Gastrocnemius medialis (tissue), 4 donors: ENCODE data around the gene LEMD1. TPM values are rescaled to one million over a fixed set of nuclear protein-coding genes. Genes with fewer than 3 reads are reported as not detected.

Source experiments
- ATAC-seq, 2 donors: fragments of 150-250 bp; one replicate each; pipeline ENCODE4 v1.9.1; 2016
- DNase-seq, 2 donors: peaks; one replicate each; pipeline ENCODE4 v3.0.0-alpha.2; 2019
- H3K27ac ChIP-seq, 4 donors: fragments of 200-600 bp; sonication (generic); 1 replicate in 1 of 4; 2 replicates in 3 of 4; pipeline ENCODE4 v1.5.1; 2016 to 2018; ENCODE audit warnings: mild to moderate bottlenecking in 2 of 4, moderate library complexity in 1 of 4
- H3K27me3 ChIP-seq, 3 donors: fragments of 200-600 bp; sonication (generic) in 2 of 3; 1 replicate in 1 of 3; 2 replicates in 2 of 3; pipeline versions ENCODE4 v1.5.1 to v1.6.0; 2016 to 2019; ENCODE audit warnings: mild to moderate bottlenecking in 1 of 3, moderate library complexity in 1 of 3
- H3K36me3 ChIP-seq, 2 donors: fragments of 200-600 bp; sonication (generic) in 1 of 2; one replicate each; pipeline ENCODE4 v1.5.1; 2017 to 2018
- H3K4me1 ChIP-seq, 2 donors: fragments of 200-600 bp; sonication (generic) in 1 of 2; one replicate each; pipeline ENCODE4 v1.5.1; 2016 to 2017; ENCODE audit warnings: mild to moderate bottlenecking in 2 of 2
- H3K4me3 ChIP-seq, 4 donors: fragments of 200-600 bp; sonication (generic) in 3 of 4; 1 replicate in 1 of 4; 2 replicates in 3 of 4; pipeline ENCODE4 v1.5.1; 2016 to 2019; ENCODE audit warnings: mild to moderate bottlenecking in 2 of 4
- H3K9me3 ChIP-seq, 3 donors: fragments of 200-600 bp; sonication (generic) in 2 of 3; 1 replicate in 1 of 3; 2 replicates in 2 of 3; pipeline ENCODE4 v1.5.1; 2016 to 2019
- CTCF ChIP-seq, 5 experiments: fragments of 450-650 bp in 3 of 5; fragments of 200-600 bp in 2 of 5; sonication (generic) in 2 of 5; IDR thresholded peaks in 4 of 5; conservative IDR thresholded peaks in 1 of 5; 1 replicate in 4 of 5; 2 replicates in 1 of 5; pipeline ENCODE4 v1.5.1; 2016 to 2019; ENCODE audit warnings: antibody characterized with exemption in 5 of 5, mild to moderate bottlenecking in 3 of 5, moderate library complexity in 3 of 5
- POLR2A ChIP-seq, 2 donors: fragments of 450-650 bp; IDR thresholded peaks; one replicate each; pipeline ENCODE4 v1.6.1; 2017; ENCODE audit warnings: antibody characterized with exemption in 2 of 2, mild to moderate bottlenecking in 2 of 2, moderate library complexity in 2 of 2
- in situ Hi-C, 4 donors: fragments of 200-750 bp; cut with MboI; loops; one replicate each; pipeline versions ENCODE4 v1.15.0 to v1.8.0; 2017; ENCODE audit warnings: low sequenced_read_pairs in 4 of 4
- intact Hi-C: fragments of 100-400 bp; cut with DNase I; formaldehyde crosslinking; loops from one replicate; pipeline ENCODE4 v1.15.1; 2023; ENCODE audit warnings: low total_unique reads
- total RNA-seq, 4 donors: library from RNA; depleted of rRNA; stranded (reverse); fragments of >200 nt; gene quantifications; one replicate each; pipeline versions ENCODE4 v1.1.0 to v1.2.3, GENCODE V29; 2016

Gene LEMD1
- total RNA-seq, 4 donors from 2014 or later = not detected

GRCh38 chr1:205343431-205344065 is 78.3 kb downstream of the LEMD1 start:
- ATAC-seq (no peak), DNase-seq (no peak)
- H3K27ac ChIP-seq = no peak overlapping the region
- intact Hi-C loops (no loop called here), in situ Hi-C loops (no loop called here)
- H3K9me3 ChIP-seq = no peaks in the 10 kb centered on the region
- peaks cover 9 to 11% of the 10 kb centered on the region in 2 donors for H3K4me1 ChIP-seq
- peaks cover 31 to 41% (median 40%) of the 10 kb centered on the region in 3 donors for H3K27me3 ChIP-seq
- H3K36me3 ChIP-seq = no peaks in the 10 kb centered on the region
- H3K4me3 ChIP-seq = peak overlapping the region; percentile 22 to 52 (median 40)
- no peak for TF ChIP-seq POLR2A (IDR thresholded peaks at IDR 0.05)
- TF ChIP-seq CTCF (IDR thresholded peaks at IDR 0.05 in 4 of 5, conservative IDR thresholded peaks at IDR 0.05 in 1 of 5) = peak in 1 of 5 experiments; percentile 16

GRCh38 chr1:205342986-205343385 is 78.9 kb downstream of the LEMD1 start:
- intact Hi-C loops = no loop called here
- DNase-seq = no peak
- no peak overlapping the region for H3K4me3 ChIP-seq
- ATAC-seq = no peak
- H3K36me3 ChIP-seq = no peaks in the 10 kb centered on the region
- H3K27ac ChIP-seq = no peak overlapping the region
- in situ Hi-C loops = no loop called here
- H3K9me3 ChIP-seq = no peaks in the 10 kb centered on the region
- H3K27me3 ChIP-seq = peaks cover 31 to 41% (median 40%) of the 10 kb centered on the region in 3 donors
- TF ChIP-seq POLR2A (IDR thresholded peaks at IDR 0.05) = no peak
- TF ChIP-seq CTCF (IDR thresholded peaks at IDR 0.05 in 4 of 5, conservative IDR thresholded peaks at IDR 0.05 in 1 of 5) = no peak
- H3K4me1 ChIP-seq = peaks cover 9 to 11% of the 10 kb centered on the region in 2 donors

- Histone ChIP-seq H3K27me3 (peaks cover 27 to 29% (median 28%) of the 10 kb centered on the region in 3 donors), H3K9me3 (no peaks in the 10 kb centered on the region), H3K4me1 (peaks cover 9 to 11% of the 10 kb centered on the region in 2 donors), H3K36me3 (no peaks in the 10 kb centered on the region), H3K4me3 (no peak overlapping the region), H3K27ac (no peak overlapping the region)
- intact Hi-C loops (no loop called here), in situ Hi-C loops (no loop called here)
- TF ChIP-seq CTCF (IDR thresholded peaks at IDR 0.05 in 4 of 5, conservative IDR thresholded peaks at IDR 0.05 in 1 of 5) (no peak), POLR2A (IDR thresholded peaks at IDR 0.05) (no peak)
- no peak for DNase-seq
- ATAC-seq = no peak
Observed at GRCh38 chr1:205340676-205341075, 81.2 kb downstream of the LEMD1 start.

GRCh38 chr1:205339717-205340116 is 82.1 kb downstream of the LEMD1 start:
- DNase-seq (no peak), ATAC-seq (no peak)
- in situ Hi-C loops (no loop called here), intact Hi-C loops (loop anchor here (5.0 kb wide), 1 partner anchor 98 kb away; no protein-coding TSS in a partner anchor)
- Histone ChIP-seq H3K36me3 (no peaks in the 10 kb centered on the region), H3K9me3 (no peaks in the 10 kb centered on the region), H3K27ac (no peak overlapping the region), H3K4me3 (no peak overlapping the region), H3K27me3 (peaks cover 19 to 20% (median 19%) of the 10 kb centered on the region in 3 donors), H3K4me1 (peaks cover 9 to 11% of the 10 kb centered on the region in 2 donors)
- TF ChIP-seq POLR2A (IDR thresholded peaks at IDR 0.05) = no peak
- no peak for TF ChIP-seq CTCF (IDR thresholded peaks at IDR 0.05 in 4 of 5, conservative IDR thresholded peaks at IDR 0.05 in 1 of 5)
